GM13977 (cell line): ENCODE results near the gene FLCN.
"Not testable (repeated sequence)": the region's sequence is repeated elsewhere in the genome, so short reads cannot be mapped to it uniquely, and the experiment has no call there.

Source experiments
- DNase-seq: peaks from one replicate; pipeline ENCODE4 v3.0.0; 2012; ENCODE audit warnings: low spot score
- in situ Hi-C: fragments of 300-500 bp; cut with MboI; formaldehyde crosslinking; loops from one replicate; pipeline ENCODE4 v1.12.0; 2022; ENCODE audit warnings: low sequenced_read_pairs, low pct_unique_long_range_greater_than_20kb, mixed read lengths, inconsistent platforms; ENCODE audit not compliant: unreplicated experiment
- TF ChIP-seq, protein P1 (sequence below): IDR thresholded peaks from 2 replicates; pipeline ENCODE4 v1.5.1; 2012; ENCODE audit warnings: mild to moderate bottlenecking, control low read depth; ENCODE audit not compliant: insufficient read depth; ENCODE audit errors: extremely low read depth, missing control alignments

Gene FLCN

GRCh38 chr17:17269926-17270773, 33.2 kb upstream of the FLCN start:
- TF ChIP-seq, protein P1, sequence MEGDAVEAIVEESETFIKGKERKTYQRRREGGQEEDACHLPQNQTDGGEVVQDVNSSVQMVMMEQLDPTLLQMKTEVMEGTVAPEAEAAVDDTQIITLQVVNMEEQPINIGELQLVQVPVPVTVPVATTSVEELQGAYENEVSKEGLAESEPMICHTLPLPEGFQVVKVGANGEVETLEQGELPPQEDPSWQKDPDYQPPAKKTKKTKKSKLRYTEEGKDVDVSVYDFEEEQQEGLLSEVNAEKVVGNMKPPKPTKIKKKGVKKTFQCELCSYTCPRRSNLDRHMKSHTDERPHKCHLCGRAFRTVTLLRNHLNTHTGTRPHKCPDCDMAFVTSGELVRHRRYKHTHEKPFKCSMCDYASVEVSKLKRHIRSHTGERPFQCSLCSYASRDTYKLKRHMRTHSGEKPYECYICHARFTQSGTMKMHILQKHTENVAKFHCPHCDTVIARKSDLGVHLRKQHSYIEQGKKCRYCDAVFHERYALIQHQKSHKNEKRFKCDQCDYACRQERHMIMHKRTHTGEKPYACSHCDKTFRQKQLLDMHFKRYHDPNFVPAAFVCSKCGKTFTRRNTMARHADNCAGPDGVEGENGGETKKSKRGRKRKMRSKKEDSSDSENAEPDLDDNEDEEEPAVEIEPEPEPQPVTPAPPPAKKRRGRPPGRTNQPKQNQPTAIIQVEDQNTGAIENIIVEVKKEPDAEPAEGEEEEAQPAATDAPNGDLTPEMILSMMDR, result peak; percentile 32
- DNase-seq, result no peak
- in situ Hi-C loops, result no loop called here

- DNase-seq, result no peak
- TF ChIP-seq, protein P1, result no peak
- in situ Hi-C loops, result no loop called here
Observed at GRCh38 chr17:17264430-17264829, 27.5 kb upstream of the FLCN start.

GRCh38 chr17:17258998-17259397, 22.0 kb upstream of the FLCN start:
- TF ChIP-seq, protein P1, result no peak
- no peak for DNase-seq
- in situ Hi-C loops, result no loop called here

DNA sequence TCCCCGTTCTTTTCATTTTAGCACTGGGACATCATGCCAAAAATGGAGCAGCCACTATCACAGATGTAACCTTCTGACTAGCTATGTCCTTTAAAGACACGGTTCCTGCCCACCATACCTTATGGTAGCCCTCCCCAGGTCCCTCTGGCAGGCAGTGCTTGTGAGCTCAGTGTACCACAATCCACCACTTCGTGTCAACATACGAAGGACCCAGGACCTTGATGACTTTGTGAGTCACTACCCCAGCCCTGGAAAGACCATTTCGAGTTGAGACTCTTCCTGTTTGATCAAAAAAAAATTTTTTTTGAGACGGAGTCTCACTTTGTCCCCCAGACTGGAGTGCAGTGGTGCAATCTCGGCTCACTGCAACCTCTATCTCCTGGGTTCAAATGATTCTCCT, 21.0 kb upstream of the FLCN start:
- in situ Hi-C loops, result no loop called here
- DNase-seq, result no peak
- TF ChIP-seq, protein P1, result no peak

DNA sequence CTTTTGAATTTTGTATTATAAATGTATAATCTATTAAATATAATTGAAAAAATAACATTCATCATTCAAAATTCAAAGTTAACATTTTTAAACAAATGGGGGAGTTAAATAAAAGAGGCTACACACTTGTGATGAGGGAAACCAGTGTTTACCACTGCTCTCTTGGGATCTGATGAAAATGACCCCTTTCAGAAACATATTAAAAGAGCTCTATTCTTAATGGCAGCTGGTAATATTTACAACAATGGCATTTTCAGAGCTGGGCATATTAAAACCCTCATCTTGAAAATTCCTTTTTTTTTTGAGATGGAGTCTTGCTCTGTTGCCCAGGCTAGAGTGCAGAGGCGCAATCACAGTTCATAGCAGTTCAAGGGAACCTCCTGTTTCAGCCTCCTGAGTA, 19.3 kb upstream of the FLCN start:
- DNase-seq, result no peak
- TF ChIP-seq, protein P1, result no peak
- in situ Hi-C loops, result no loop called here

GRCh38 chr17:17255689-17256088, 18.7 kb upstream of the FLCN start:
- in situ Hi-C loops, DNase-seq: not testable (repeated sequence)

- TF ChIP-seq, protein P1, result no peak
- in situ Hi-C loops, result no loop called here
- DNase-seq, result no peak
Observed at GRCh38 chr17:17254036-17254435, 17.1 kb upstream of the FLCN start.
